GM10847 (cell line): ENCODE results near the gene REP15.

Experiments
- POLR2A ChIP-seq: IDR thresholded peaks from 2 replicates; pipeline ENCODE4 v1.6.1; 2011; ENCODE audit not compliant: insufficient read length; ENCODE audit errors: extremely low read depth

The REP15 gene

DNA sequence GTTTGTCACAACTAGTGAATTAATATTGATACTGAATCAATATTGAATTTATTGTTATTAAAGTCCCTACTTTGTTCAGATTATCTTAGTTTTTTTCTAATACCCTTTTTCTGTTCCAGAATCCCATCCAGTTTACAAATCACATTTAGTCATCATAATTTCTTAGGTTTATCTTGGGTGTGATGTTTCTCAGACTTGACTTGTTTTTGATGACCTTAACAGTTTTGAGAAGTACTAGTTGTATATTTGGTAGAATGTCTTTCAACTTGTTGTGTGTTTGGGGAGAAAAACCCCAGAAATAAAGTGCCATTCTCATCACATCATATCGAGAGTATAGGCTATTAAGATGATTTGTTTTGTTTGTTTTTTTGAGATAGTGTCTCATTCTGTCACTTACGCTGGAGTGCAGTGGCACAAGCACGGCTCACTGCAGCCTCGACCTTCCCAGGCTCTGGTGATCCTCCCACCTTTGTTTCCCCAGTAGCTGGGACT lies 33.9 kb downstream of the REP15 start:
- no peak for TF ChIP-seq POLR2A

DNA sequence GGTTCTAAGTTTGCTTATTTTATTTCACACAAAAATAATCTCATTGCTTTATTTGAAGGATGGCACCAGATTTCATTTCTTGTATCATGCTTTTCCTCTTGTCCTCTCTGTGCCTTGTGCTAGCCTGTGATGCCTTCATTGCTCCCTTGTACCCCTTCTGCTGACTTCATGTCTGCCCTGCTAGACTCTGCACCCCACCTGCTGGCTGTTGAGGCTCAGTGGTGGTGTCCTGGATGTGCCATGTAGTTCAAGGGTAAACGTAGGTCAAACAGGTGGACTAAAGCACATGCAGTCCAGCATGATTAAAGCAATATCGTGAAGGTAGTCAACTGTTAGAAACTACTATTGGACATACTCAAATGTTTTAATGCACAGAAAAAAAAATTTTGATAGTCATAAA lies 36.0 kb downstream of the REP15 start:
- no peak for TF ChIP-seq POLR2A

- TF ChIP-seq POLR2A, result no peak
These were observed 36.9 kb downstream of the REP15 start for GRCh38 chr12:27733052-27733656.

DNA sequence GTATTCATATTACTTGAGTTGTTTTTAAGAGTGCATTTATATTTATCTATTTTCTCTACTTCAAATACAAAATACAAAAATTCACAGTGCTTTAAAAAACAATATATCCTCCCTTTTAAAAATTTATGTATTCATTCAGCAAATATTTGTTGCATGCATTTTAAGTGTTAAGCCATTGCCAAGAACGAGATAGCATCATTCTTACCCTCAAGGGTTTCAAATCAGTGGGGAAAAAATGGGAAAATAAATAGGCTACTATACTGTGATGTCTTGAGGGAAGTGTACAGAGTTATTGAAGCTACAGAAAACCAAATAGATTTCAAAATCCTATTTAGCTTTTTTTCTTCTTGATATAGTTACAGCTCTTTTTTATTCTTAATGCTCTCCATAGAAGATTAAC lies 37.5 kb downstream of the REP15 start:
- no peak for TF ChIP-seq POLR2A

DNA sequence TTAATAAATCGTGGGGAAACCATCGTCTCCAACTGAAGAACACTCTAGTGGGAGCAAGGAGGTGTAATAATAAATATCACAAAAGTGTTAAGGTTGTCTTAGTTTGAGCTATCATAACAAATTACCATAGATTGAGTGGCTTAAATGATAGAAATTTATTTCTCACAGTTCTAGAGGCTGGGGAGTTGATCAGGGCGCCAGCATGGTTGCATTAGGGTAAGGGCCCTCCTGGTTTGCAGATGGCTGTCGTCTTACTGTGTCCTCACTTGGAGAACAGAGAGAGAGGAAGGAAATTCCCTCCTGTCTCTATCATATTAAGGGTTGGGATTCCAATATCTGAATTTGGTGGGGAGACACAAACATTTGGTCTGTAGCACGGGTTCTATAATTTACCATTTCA lies 47.4 kb downstream of the REP15 start:
- TF ChIP-seq POLR2A, result no peak
